HG03342 (cell line): ENCODE measurements around the gene PPP6R2.
A peak's percentile ranks its signal among the peaks of the same experiment; 100 is the strongest.
"Not testable (repeated sequence)": the region's sequence is repeated elsewhere in the genome, so short reads cannot be mapped to it uniquely, and the experiment has no call there.

Experiments
- ATAC-seq: cut with Tn5 transposase; IDR thresholded peaks from one replicate; pipeline ENCODE4 v1.9.1; 2021; ENCODE audit warnings: mild to moderate bottlenecking, moderate library complexity; ENCODE audit not compliant: unreplicated experiment

PPP6R2 gene

GRCh38 chr22:50317674-50318073 is 25.5 kb upstream of the PPP6R2 start:
- no peak for ATAC-seq

- no peak for ATAC-seq
Observed at GRCh38 chr22:50318356-50318697, 24.8 kb upstream of the PPP6R2 start.

GRCh38 chr22:50318698-50319411 is 24.3 kb upstream of the PPP6R2 start:
- no peak for ATAC-seq

GRCh38 chr22:50319503-50319951 is 23.6 kb upstream of the PPP6R2 start:
- no peak for ATAC-seq

GRCh38 chr22:50320116-50320515 is 23.0 kb upstream of the PPP6R2 start:
- no peak for ATAC-seq

- no peak for ATAC-seq
Observed at GRCh38 chr22:50320671-50321325, 22.3 kb upstream of the PPP6R2 start.

- ATAC-seq: not testable (repeated sequence)
Observed at GRCh38 chr22:50322382-50323104, 20.6 kb upstream of the PPP6R2 start.

- no peak for ATAC-seq
Observed at GRCh38 chr22:50323900-50324299, 19.2 kb upstream of the PPP6R2 start.

GRCh38 chr22:50325444-50326224 is 17.5 kb upstream of the PPP6R2 start:
- no peak for ATAC-seq

- peak; percentile 11 for ATAC-seq
Observed at GRCh38 chr22:50326225-50326955, 16.7 kb upstream of the PPP6R2 start.

- peak; percentile 81 for ATAC-seq
Observed at GRCh38 chr22:50326956-50327710, 16.0 kb upstream of the PPP6R2 start, which contains the start of gene DENND6B. Gene DENND6B (minus strand): TSS chr22:50327012. CDS start chr22:50326988, 24 bp downstream.

- ATAC-seq: no peak
Observed at GRCh38 chr22:50327711-50328019, 15.5 kb upstream of the PPP6R2 start.

- ATAC-seq: no peak
Observed at GRCh38 chr22:50329236-50329635, 13.9 kb upstream of the PPP6R2 start.

- ATAC-seq: not testable (repeated sequence)
Observed at GRCh38 chr22:50334433-50334832, 8.7 kb upstream of the PPP6R2 start.

GRCh38 chr22:50337262-50338041 is 5.7 kb upstream of the PPP6R2 start:
- ATAC-seq: no peak

GRCh38 chr22:50338042-50338573 is 5.0 kb upstream of the PPP6R2 start:
- no peak for ATAC-seq

GRCh38 chr22:50338860-50339462 is 4.2 kb upstream of the PPP6R2 start:
- no peak for ATAC-seq
